CD4-positive, alpha-beta T cell (primary cell): Measurements from ENCODE around the gene FRMD4B. TPM values are rescaled to one million over a fixed set of nuclear protein-coding genes. Genes with fewer than 3 reads are reported as not detected.

Experiments used
- ATAC-seq: fragments of 200-7000 bp; cut with Tn5 transposase; one replicate; pipeline ENCODE4 v1.10.0; 2022; ENCODE audit warnings: mild to moderate bottlenecking; ENCODE audit not compliant: poor library complexity
- CTCF ChIA-PET: fragments of 350-600 bp; sonication (Branson Sonifier 250); formaldehyde crosslinking; loops from one replicate; lab custom pipeline; 2021; ENCODE audit warnings: antibody characterized with exemption, inconsistent platforms; lab: Charles Lee
- POLR2A ChIA-PET: fragments of 350-600 bp; sonication (Branson Sonifier 250); formaldehyde crosslinking; loops from one replicate; lab custom pipeline; 2021; ENCODE audit warnings: antibody characterized with exemption, inconsistent platforms; lab: Charles Lee
- DNase-seq, 14 experiments: peaks; one replicate each; pipeline ENCODE4 v3.0.0-alpha.2; 2013 to 2020; ENCODE audit warnings: mixed read lengths in 2 of 14
- H3K27ac ChIP-seq, 2 donors: one replicate each; pipeline versions ENCODE4 v1.5.1 to v1.7.0; 2013; ENCODE audit warnings: low read length in 2 of 2, low read depth in 1 of 2, mild to moderate bottlenecking in 1 of 2
- H3K27me3 ChIP-seq, 2 experiments: 1 replicate in 1 of 2; 2 replicates in 1 of 2; pipeline versions ENCODE4 v1.6.1 to v1.7.0; 2013; ENCODE audit warnings: low read length in 2 of 2, control low read depth in 1 of 2, mild to moderate bottlenecking in 1 of 2, moderate library complexity in 1 of 2; ENCODE audit not compliant: insufficient read depth in 2 of 2, control insufficient read depth in 1 of 2
- H3K36me3 ChIP-seq: one replicate; pipeline ENCODE4 v1.6.1; 2013; ENCODE audit warnings: low read length, control low read depth; ENCODE audit not compliant: insufficient read depth
- H3K4me1 ChIP-seq: one replicate; pipeline ENCODE4 v1.6.1; 2013; ENCODE audit warnings: low read length, control low read depth; ENCODE audit not compliant: insufficient read depth
- H3K4me3 ChIP-seq: one replicate; pipeline ENCODE4 v1.5.1; 2013; ENCODE audit warnings: mild to moderate bottlenecking, low read length, moderate library complexity
- H3K9me3 ChIP-seq, 2 experiments: 1 replicate in 1 of 2; 2 replicates in 1 of 2; pipeline versions ENCODE4 v1.6.1 to v1.7.0; 2013; ENCODE audit warnings: low read length in 2 of 2, mild to moderate bottlenecking in 2 of 2, control low read depth in 1 of 2, moderate library complexity in 1 of 2; ENCODE audit not compliant: control insufficient read depth in 1 of 2, insufficient read depth in 1 of 2
- H3K27ac Mint-ChIP-seq: one replicate; pipeline ENCODE4 v1.8.0; 2020; ENCODE audit warnings: mixed read lengths
- H3K27me3 Mint-ChIP-seq: one replicate; pipeline ENCODE4 v1.8.0; 2021; ENCODE audit warnings: mixed read lengths
- H3K36me3 Mint-ChIP-seq: one replicate; pipeline ENCODE4 v1.8.0; 2021; ENCODE audit warnings: low read depth, mixed read lengths
- H3K4me1 Mint-ChIP-seq: one replicate; pipeline ENCODE4 v1.8.0; 2021; ENCODE audit warnings: low read depth, mixed read lengths
- H3K4me3 Mint-ChIP-seq: one replicate; pipeline ENCODE4 v1.8.0; 2020; ENCODE audit warnings: mild to moderate bottlenecking, mixed read lengths
- H3K9me3 Mint-ChIP-seq: one replicate; pipeline ENCODE4 v1.8.0; 2020; ENCODE audit warnings: mixed read lengths
- intact Hi-C, 2 experiments: fragments of 100-400 bp; cut with DNase I in 1 of 2; cut with micrococcal nuclease in 1 of 2; formaldehyde crosslinking; loops; one replicate each; pipeline versions ENCODE4 v1.15.1 to v1.9.0; 2023 to 2025; cut with DNase I, micrococcal nuclease
- total RNA-seq, 174 experiments: library from RNA in 2 of 174; stranded (reverse) in 2 of 174; gene quantifications; one replicate each; pipeline ENCODE4 v1.2.3 and lab custom pipeline; 2021 to 2026
- TF ChIP-seq, protein P1 (sequence below): fragments of 200-600 bp; IDR thresholded peaks from one replicate; pipeline ENCODE4 v1.8.0; 2022; ENCODE audit warnings: antibody characterized with exemption, mild to moderate bottlenecking

Gene FRMD4B
- total RNA-seq, 2 experiments from 2014 or later, result 5.5 to 7.7 TPM

DNA sequence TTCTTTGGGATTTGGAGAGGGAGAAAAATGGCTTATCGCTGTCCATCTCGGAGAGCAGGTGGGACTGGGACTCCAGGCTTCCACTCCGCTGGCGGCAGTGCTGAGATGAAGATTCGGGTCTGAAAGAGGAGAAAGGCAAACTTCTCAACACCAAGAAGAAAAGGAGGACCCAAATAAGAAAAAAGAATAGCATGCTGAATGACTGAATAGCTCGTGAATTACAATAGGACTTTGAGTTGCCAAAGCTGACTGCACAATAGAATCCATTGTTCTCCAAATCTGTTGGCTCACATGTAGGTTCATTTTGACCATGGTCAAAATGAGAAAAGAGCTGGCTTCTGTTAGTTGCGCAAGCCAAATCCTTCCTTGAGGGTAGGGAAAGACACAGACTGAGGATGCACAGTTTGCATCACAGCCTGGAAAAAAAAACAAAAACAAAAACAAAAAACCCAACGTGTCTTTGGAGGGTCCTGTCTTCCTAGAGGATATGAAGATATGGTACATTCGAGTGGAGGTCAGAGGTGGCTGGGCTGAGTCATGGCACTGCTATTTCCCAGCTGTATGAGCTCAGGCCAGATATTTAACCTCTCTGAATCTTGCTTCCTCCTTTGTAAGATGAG lies 204.2 kb downstream of the FRMD4B start:
- ATAC-seq (no peak), DNase-seq (no peak)
- H3K9me3 Mint-ChIP-seq, result no peaks in the 10 kb centered on the region
- no peak overlapping the region for H3K27ac Mint-ChIP-seq
- H3K4me1 ChIP-seq, result peaks cover 11% of the 10 kb centered on the region
- no peaks in the 10 kb centered on the region for H3K9me3 ChIP-seq
- H3K27me3 ChIP-seq, result no peaks in the 10 kb centered on the region
- TF ChIP-seq, protein P1, sequence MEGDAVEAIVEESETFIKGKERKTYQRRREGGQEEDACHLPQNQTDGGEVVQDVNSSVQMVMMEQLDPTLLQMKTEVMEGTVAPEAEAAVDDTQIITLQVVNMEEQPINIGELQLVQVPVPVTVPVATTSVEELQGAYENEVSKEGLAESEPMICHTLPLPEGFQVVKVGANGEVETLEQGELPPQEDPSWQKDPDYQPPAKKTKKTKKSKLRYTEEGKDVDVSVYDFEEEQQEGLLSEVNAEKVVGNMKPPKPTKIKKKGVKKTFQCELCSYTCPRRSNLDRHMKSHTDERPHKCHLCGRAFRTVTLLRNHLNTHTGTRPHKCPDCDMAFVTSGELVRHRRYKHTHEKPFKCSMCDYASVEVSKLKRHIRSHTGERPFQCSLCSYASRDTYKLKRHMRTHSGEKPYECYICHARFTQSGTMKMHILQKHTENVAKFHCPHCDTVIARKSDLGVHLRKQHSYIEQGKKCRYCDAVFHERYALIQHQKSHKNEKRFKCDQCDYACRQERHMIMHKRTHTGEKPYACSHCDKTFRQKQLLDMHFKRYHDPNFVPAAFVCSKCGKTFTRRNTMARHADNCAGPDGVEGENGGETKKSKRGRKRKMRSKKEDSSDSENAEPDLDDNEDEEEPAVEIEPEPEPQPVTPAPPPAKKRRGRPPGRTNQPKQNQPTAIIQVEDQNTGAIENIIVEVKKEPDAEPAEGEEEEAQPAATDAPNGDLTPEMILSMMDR, result no peak
- POLR2A ChIA-PET, result no interaction called here
- CTCF ChIA-PET, result no interaction called here
- H3K4me1 Mint-ChIP-seq, result peaks cover 6% of the 10 kb centered on the region
- intact Hi-C loops, result no loop called here
- no peak overlapping the region for H3K4me3 Mint-ChIP-seq
- H3K36me3 ChIP-seq, result peaks cover 70% of the 10 kb centered on the region
- H3K36me3 Mint-ChIP-seq, result peaks cover 14% of the 10 kb centered on the region
- H3K4me3 ChIP-seq, result no peak overlapping the region
- no peak overlapping the region for H3K27ac ChIP-seq
- H3K27me3 Mint-ChIP-seq, result no peaks in the 10 kb centered on the region

DNA sequence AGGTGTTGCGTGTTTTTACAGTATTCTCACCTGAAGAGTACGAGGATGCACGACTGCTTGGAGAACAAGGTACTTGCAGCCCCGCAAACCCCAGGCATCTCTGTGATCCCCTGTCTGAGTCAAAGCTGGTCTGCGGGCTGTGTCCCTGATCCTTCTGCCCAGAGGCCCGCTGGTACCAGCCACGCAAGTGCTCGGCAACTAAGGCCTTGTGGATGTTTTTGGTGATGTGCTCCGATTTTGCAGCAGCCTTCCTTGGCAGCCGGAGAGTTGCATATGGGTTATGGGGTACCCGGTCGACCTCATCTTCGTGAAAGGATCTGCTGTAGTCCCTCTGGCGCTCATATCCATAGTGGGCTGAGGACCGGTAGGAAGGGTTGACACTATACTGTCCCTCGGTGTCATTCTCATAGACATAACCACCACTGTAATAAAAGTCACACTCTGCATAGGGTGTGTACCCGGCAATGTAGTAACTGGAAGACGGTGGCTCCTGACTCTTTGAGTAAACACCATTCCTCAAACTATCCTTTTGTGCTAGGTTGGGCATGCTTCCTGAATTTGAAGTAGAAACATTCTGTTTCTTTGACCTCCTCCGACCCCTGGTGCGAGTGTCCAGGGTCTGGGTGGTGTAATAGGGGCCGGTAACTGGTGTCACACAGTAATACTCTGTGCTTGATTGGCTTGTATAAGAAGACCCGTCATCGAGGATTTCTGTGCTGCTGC lies 204.9 kb downstream of the FRMD4B start:
- ATAC-seq, result no peak
- POLR2A ChIA-PET, result no interaction called here

DNA sequence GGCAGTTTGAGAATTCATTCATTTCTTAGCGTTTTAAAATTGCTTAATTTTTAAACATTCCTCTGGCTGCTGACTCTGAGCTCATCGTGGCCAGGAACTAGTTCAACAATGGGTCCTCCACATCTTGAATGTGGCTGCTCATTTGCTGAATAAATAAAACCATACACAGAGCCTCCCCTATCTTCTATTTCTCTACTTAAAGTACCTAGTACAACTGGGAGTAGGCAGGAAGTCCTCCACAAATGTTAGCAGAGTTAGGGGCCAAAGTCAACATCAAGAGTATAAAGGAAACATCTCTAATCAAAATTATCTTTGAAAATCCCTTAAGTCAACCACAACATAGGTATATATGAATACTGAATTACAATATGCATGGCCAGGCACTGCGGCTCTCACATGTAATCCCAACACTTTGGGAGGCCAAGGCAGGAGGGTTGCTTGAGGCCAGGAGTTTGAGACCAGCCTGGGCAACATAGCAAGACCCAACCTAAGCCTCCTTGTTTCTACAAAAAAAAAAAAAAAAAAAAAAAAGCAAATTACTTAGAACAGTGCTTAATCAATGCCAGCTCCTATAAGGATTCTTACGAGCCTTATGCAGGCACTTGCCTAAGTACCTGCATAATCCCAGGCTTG lies 206.0 kb downstream of the FRMD4B start:
- TF ChIP-seq, protein P1, result no peak
- POLR2A ChIA-PET, result no interaction called here
- peaks cover 72% of the 10 kb centered on the region for H3K36me3 ChIP-seq
- H3K27me3 Mint-ChIP-seq, result no peaks in the 10 kb centered on the region
- H3K27me3 ChIP-seq, result no peaks in the 10 kb centered on the region
- H3K4me1 ChIP-seq, result peaks cover 11% of the 10 kb centered on the region
- no peaks in the 10 kb centered on the region for H3K9me3 Mint-ChIP-seq
- no peak overlapping the region for H3K27ac ChIP-seq
- H3K36me3 Mint-ChIP-seq, result peaks cover 14% of the 10 kb centered on the region
- peaks cover 6% of the 10 kb centered on the region for H3K4me1 Mint-ChIP-seq
- H3K4me3 Mint-ChIP-seq, result no peak overlapping the region
- no peak for ATAC-seq
- no peak overlapping the region for H3K4me3 ChIP-seq
- no peak overlapping the region for H3K27ac Mint-ChIP-seq
- intact Hi-C loops, result no loop called here
- DNase-seq, result no peak
- H3K9me3 ChIP-seq, result no peaks in the 10 kb centered on the region
- CTCF ChIA-PET, result interaction anchor here (1.9 kb wide), 1 partner anchor 127 kb away, joined by 6 read pairs; no protein-coding TSS in a partner anchor

More for the DNA sequence above, 204.9 kb downstream of the FRMD4B start:
- Histone ChIP-seq H3K36me3 (peaks cover 70% of the 10 kb centered on the region), H3K4me1 (peaks cover 11% of the 10 kb centered on the region), H3K4me3 (no peak overlapping the region), H3K27me3 (no peaks in the 10 kb centered on the region), H3K27ac (no peak overlapping the region), H3K9me3 (no peaks in the 10 kb centered on the region)
- TF ChIP-seq, protein P1, result no peak
- H3K27ac Mint-ChIP-seq, result no peak overlapping the region
- H3K27me3 Mint-ChIP-seq, result no peaks in the 10 kb centered on the region
- DNase-seq, result no peak
- no peaks in the 10 kb centered on the region for H3K9me3 Mint-ChIP-seq
- CTCF ChIA-PET, result no interaction called here
- H3K4me3 Mint-ChIP-seq, result no peak overlapping the region
- H3K4me1 Mint-ChIP-seq, result peaks cover 6% of the 10 kb centered on the region
- H3K36me3 Mint-ChIP-seq, result peaks cover 14% of the 10 kb centered on the region
- intact Hi-C loops, result no loop called here
